OCI-M2 (cell line): ENCODE data around the gene MORN2.
"Not testable (repeated sequence)": the region's sequence is repeated elsewhere in the genome, so short reads cannot be mapped to it uniquely, and the experiment has no call there.

Source experiments
- DNase-seq: peaks from one replicate; lab custom pipeline; 2025; ENCODE audit not compliant: unreplicated experiment; lab: John Stamatoyannopoulos, UW

Gene MORN2

GRCh38 chr2:38875576-38876367 lies at the start of gene MORN2, which contains the start of gene DHX57:
TSS of gene MORN2 (plus strand) at chr2:38875976.
TSS of gene DHX57 (minus strand) at chr2:38875934. CDS start at chr2:38868405, 7,529 bp downstream.
- DNase-seq: peak; percentile 22

GRCh38 chr2:38827539-38828145 lies 48.1 kb upstream of the MORN2 start:
- not testable (repeated sequence) for DNase-seq

DNA sequence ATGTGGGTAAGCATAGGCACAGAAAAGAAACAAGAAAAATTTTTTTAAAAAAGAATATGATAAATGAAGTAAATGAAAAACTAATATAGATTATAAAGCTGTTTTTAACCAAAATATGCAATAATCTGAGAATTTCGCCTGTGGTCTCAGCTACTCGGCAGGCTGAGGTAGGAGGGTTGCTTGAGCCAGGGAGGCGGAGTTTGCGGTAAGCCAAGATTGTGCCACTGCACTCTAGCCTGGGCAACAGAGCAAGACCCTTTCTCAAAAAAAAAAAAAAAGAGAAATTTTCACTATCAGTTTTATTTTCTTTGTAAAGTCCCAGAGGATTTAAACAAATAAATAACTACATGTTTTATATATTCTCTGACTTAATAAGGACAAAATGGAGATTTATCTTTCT lies 47.3 kb upstream of the MORN2 start:
- DNase-seq: no peak

DNA sequence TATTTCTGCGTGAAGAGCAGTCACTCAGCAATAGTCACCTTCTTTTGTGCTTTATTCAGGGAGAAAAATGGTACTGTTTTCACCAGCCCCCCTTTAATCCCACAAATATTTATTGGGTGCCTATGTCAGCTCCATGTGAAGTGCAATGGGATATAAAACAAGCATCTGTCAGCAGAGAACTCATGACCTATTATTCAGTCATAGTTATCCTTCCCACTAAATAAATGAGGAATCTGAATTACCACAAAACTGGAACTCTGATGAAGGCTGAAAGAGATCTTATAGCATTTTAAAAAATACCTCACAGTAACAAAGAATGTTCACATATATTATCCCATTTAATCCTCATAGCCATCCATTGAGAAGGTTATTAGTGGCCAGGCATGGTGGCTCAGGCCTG lies 45.8 kb upstream of the MORN2 start:
- no peak for DNase-seq

- DNase-seq: no peak
Measured at GRCh38 chr2:38830526-38831159, 45.1 kb upstream of the MORN2 start.

GRCh38 chr2:38835015-38835601 lies 40.7 kb upstream of the MORN2 start:
- DNase-seq: no peak

DNA sequence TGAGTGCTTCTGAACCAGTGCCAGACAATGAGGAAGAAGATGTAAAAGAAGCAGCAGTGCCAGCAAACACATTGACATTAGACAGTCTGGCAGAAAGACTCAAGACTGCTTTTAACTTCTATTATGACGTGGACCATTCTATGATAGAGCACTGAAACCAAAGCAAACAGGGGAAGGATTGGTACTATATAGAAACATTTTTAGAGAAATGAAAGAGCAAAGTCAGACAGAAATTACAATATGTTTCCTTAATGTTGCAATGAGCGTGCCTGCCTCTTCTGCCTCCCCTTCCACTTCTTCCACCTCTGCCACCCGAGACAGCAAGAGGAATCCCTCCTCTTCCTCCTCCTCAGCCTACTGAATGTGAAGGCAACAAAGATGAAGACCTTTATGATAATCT lies 39.8 kb upstream of the MORN2 start:
- no peak for DNase-seq

GRCh38 chr2:38836791-38837190 lies 39.0 kb upstream of the MORN2 start:
- DNase-seq: no peak

DNA sequence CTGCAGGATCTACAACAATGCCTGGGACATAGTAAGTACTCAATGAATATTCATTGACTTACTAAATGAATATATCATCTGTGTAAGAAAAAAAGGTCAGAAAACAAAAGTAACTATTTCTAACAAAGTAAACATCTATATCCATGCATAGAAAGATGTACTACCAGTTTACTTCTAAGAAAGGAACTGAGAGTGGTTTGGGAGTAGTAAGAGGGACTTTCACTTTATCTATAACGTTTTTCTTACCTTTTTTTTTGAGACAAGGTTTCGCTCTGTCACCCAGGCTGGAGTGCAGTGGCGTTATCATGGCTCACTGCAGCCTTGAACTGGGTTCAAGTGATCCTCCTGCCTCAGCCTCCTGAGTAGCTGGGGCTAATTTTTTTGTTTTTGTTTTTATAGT lies 25.7 kb upstream of the MORN2 start:
- no peak for DNase-seq

- DNase-seq: no peak
Measured at GRCh38 chr2:38856165-38856564, 19.6 kb upstream of the MORN2 start.

GRCh38 chr2:38862476-38862875 lies 13.3 kb upstream of the MORN2 start:
- DNase-seq: no peak

DNA sequence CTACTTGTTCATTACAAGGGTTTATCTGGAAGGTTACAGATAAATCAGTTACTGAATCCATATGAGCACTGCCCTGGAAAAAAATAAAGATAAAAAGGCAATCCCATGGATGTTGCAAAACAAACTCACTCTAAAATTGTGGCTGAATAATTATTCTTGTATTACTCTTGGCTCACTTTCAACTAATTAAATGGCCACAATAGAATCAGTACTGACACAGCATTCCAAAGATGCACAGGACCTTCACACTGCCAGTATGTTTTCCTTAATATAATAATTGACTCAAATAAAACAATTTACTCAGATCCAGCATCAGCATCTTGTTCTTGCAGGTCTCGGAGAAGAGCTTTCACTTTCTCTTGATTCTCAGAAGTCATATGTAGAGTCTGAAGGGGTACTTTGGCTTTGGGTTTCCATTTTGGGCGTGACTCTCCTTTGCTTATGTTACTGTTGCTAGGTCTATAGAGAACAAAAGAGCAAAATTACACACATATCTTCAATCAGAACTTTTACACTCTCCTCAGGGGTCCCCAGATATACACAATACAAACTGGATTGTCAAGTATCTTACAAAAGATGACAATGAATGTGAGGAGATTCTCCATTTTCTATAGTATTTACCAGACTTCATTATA lies 12.6 kb upstream of the MORN2 start:
- no peak for DNase-seq

- DNase-seq: no peak
Measured at GRCh38 chr2:38866773-38867443, 8.9 kb upstream of the MORN2 start.

DNA sequence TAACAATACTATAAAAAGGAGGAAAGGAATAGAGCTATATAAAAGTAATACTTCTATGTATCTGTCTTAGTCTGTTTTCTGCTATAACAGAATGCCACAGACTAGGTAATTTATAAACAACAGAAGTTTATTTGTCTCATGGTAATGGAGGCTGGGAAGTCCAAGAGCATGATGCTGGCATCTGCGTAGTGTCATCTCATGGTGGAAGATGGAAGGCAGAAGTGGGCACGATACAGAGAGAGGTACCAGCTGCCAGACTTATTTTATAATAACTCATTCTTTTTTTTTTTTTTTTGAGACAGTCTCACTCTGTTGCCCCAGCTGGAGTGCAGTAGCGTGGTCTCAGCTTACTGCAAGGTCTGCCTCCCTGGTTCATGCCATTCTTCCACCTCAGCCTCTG lies 4.3 kb upstream of the MORN2 start:
- no peak for DNase-seq

DNA sequence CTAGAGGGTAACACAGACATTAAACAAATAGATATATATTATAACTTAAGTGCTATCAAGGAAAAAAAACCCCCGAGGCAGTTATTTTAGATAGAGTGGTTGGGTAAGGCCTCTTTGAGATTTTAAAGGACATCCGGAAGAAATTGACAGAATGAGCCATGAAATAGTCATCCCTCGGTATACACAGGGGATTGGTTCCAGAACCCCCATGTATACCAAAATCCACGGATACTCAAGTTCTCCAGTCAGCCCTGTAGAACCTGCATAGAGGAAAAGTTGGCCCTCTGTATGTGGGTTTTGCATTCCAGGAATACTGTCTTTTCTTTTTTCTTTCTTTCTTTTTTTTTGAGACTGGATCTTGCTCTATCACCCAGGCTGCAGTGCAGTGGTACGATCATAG lies 2.0 kb upstream of the MORN2 start:
- DNase-seq: no peak

DNA sequence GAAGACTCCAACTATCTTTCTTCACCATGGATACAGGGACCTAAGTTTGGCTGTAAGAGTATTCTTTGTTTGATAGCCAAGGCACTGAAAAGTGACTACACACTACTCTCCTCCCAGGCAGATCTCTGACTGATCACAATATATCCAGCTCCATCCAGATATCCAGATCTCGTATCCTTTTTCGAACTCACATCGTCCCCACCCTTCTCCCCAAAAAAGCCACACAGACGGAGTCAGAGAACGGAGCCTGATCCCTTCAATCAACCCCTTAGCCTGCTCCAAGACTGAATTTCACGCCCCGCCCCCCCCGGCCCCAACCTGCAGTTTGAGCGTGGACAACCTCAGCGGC lies 575 bp upstream of the MORN2 start:
- no peak for DNase-seq

GRCh38 chr2:38876407-38876806 lies 631 bp downstream of the MORN2 start:
- no peak for DNase-seq

DNA sequence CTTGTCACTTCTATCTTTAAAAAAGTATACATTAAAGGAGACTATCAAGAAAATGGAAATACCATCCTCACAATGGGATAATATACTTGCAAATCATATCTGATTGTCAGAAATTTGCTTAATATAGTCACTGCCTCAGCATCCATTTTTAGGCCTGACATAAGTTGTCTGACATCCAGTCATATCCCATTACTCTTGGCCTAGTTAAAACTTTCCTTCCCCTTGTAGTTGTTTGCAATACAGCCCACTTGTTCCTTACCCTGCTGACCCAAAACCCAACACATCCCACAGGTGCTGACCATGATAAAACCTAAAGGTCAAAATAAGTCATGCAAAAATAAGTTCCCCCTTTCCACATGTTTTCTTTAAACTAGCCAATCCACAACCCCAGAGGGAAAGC lies 10.3 kb downstream of the MORN2 start:
- no peak for DNase-seq

- no peak for DNase-seq
Measured at GRCh38 chr2:38887347-38887746, 11.6 kb downstream of the MORN2 start.

GRCh38 chr2:38887902-38888554 lies 12.3 kb downstream of the MORN2 start:
- DNase-seq: no peak
